H1 (cell line): ENCODE results near the gene SLC5A11. TPM values are rescaled to one million over a fixed set of nuclear protein-coding genes. Genes with fewer than 3 reads are reported as not detected.

Source experiments
- CTCF ChIA-PET: fragments of 300-600 bp; sonication (Branson Sonifier 250); formaldehyde crosslinking; loops from one replicate; lab custom pipeline; 2021; ENCODE audit not compliant: partially characterized antibody; lab: Charles Lee
- POLR2A ChIA-PET: fragments of 300-600 bp; sonication (Branson Sonifier 250); formaldehyde crosslinking; loops from one replicate; lab custom pipeline; 2021; ENCODE audit warnings: inconsistent platforms; ENCODE audit not compliant: partially characterized antibody; lab: Charles Lee
- DNase-seq, 2 experiments: peaks; one replicate each; pipeline versions ENCODE4 v3.0.0 to v3.0.0-alpha.2; 2010 to 2022; ENCODE audit warnings: low spot score in 2 of 2, low read depth in 1 of 2, mixed read lengths in 1 of 2
- FAIRE-seq: peaks from 2 replicates; lab custom pipeline; 2011; peaks lifted over from hg19 to GRCh38; lab: Jason Lieb, UNC
- H2AFZ ChIP-seq: 2 replicates; pipeline ENCODE4 v1.8.1; 2012; ENCODE audit warnings: low read length, inconsistent platforms
- H2AK5ac ChIP-seq: 2 replicates; pipeline ENCODE4 v1.6.1; 2013; ENCODE audit warnings: low read depth, low read length
- H2BK120ac ChIP-seq: replicated peaks from 2 replicates; pipeline ENCODE3; 2013; ENCODE audit warnings: low read depth, low read length, inconsistent platforms
- H2BK12ac ChIP-seq: 2 replicates; pipeline ENCODE4 v1.6.1; 2013; ENCODE audit warnings: low read depth, low read length
- H2BK15ac ChIP-seq: 2 replicates; pipeline ENCODE4 v1.6.1; 2013; ENCODE audit warnings: low read length
- H2BK20ac ChIP-seq: 2 replicates; pipeline ENCODE4 v1.6.1; 2013; ENCODE audit warnings: low read length
- H2BK5ac ChIP-seq: 2 replicates; pipeline ENCODE4 v1.6.1; 2013; ENCODE audit warnings: low read depth, low read length
- H3K14ac ChIP-seq: 2 replicates; pipeline ENCODE4 v1.6.1; 2013; ENCODE audit warnings: inconsistent platforms; ENCODE audit not compliant: insufficient read length
- H3K18ac ChIP-seq: 2 replicates; pipeline ENCODE4 v1.6.1; 2013; ENCODE audit warnings: low read length; ENCODE audit errors: extremely low read depth
- H3K23ac ChIP-seq: 2 replicates; pipeline ENCODE4 v1.6.1; 2013; ENCODE audit warnings: inconsistent platforms; ENCODE audit not compliant: insufficient read length
- H3K23me2 ChIP-seq: 2 replicates; pipeline ENCODE4 v1.6.1; 2013; ENCODE audit warnings: low read depth, low read length
- H3K27ac ChIP-seq: 2 replicates; pipeline ENCODE4 v1.6.1; 2011; ENCODE audit warnings: low read depth, low read length, inconsistent platforms
- H3K27me3 ChIP-seq, 4 experiments: replicated peaks in 1 of 4; 1 replicate in 1 of 4; 2 replicates in 3 of 4; pipeline versions ENCODE4 v1.6.1 to v1.8.1; 2011 to 2013; ENCODE audit warnings: low read length in 3 of 4, mild to moderate bottlenecking in 3 of 4, inconsistent platforms in 2 of 4, mixed read lengths in 2 of 4, moderate library complexity in 1 of 4; ENCODE audit not compliant: control insufficient read depth in 3 of 4, insufficient read depth in 3 of 4; ENCODE audit errors: extremely low read depth in 1 of 4
- H3K36me3 ChIP-seq, 4 experiments: 2 replicates each; pipeline versions ENCODE4 v1.6.1 to v1.8.1; 2011 to 2013; ENCODE audit warnings: mild to moderate bottlenecking in 4 of 4, low read length in 3 of 4, moderate library complexity in 2 of 4, control low read depth in 1 of 4, inconsistent platforms in 1 of 4; ENCODE audit not compliant: insufficient read depth in 4 of 4, control insufficient read depth in 2 of 4
- H3K4ac ChIP-seq: replicated peaks from 2 replicates; pipeline ENCODE3; 2013; ENCODE audit warnings: low read length, low read depth, mixed read lengths, inconsistent platforms; ENCODE audit not compliant: insufficient read length
- H3K4me1 ChIP-seq, 4 experiments: replicated peaks in 1 of 4; 1 replicate in 1 of 4; 2 replicates in 3 of 4; pipeline versions ENCODE4 v1.6.1 to v1.8.1; 2011 to 2013; ENCODE audit warnings: low read length in 3 of 4, inconsistent platforms in 2 of 4, mixed read lengths in 1 of 4; ENCODE audit not compliant: insufficient read depth in 4 of 4, control insufficient read depth in 3 of 4
- H3K4me2 ChIP-seq, 2 experiments: 2 replicates each; pipeline versions ENCODE4 v1.6.1 to v1.8.1; 2011 to 2013; ENCODE audit warnings: low read depth in 2 of 2, low read length in 2 of 2, control low read depth in 1 of 2, inconsistent platforms in 1 of 2, mild to moderate bottlenecking in 1 of 2; ENCODE audit not compliant: insufficient read depth in 1 of 2
- H3K4me3 ChIP-seq, 4 experiments: fragments of 200-600, 300-600 bp in 1 of 4; sonication (generic), shearing (Covaris generic), sonication (Bioruptor Twin) in 1 of 4; 2 replicates each; pipeline versions ENCODE4 v1.5.1 to v1.8.1; 2011 to 2016; ENCODE audit warnings: low read length in 4 of 4, low read depth in 3 of 4, control low read depth in 2 of 4, inconsistent platforms in 2 of 4, mild to moderate bottlenecking in 2 of 4, mixed read lengths in 1 of 4, moderate library complexity in 1 of 4; ENCODE audit not compliant: insufficient read depth in 2 of 4; ENCODE audit errors: extremely low read depth in 1 of 4
- H3K56ac ChIP-seq: replicated peaks from 2 replicates; pipeline ENCODE3; 2013; ENCODE audit warnings: low read depth, mild to moderate bottlenecking, mixed read lengths, low read length, inconsistent platforms; ENCODE audit not compliant: insufficient read length
- H3K79me1 ChIP-seq: 2 replicates; pipeline ENCODE4 v1.6.1; 2013; ENCODE audit warnings: low read depth, low read length, control low read depth
- H3K79me2 ChIP-seq, 2 experiments: 2 replicates each; pipeline versions ENCODE4 v1.6.1 to v1.8.1; 2012 to 2013; ENCODE audit warnings: low read length in 2 of 2, mild to moderate bottlenecking in 2 of 2, inconsistent platforms in 1 of 2; ENCODE audit not compliant: insufficient read depth in 2 of 2, control insufficient read depth in 1 of 2
- H3K9ac ChIP-seq, 4 experiments: replicated peaks in 1 of 4; 1 replicate in 1 of 4; 2 replicates in 3 of 4; pipeline versions ENCODE4 v1.6.1 to v1.8.1; 2011 to 2013; ENCODE audit warnings: low read depth in 3 of 4, low read length in 3 of 4, control low read depth in 2 of 4, mild to moderate bottlenecking in 2 of 4, moderate library complexity in 2 of 4, inconsistent platforms in 1 of 4; ENCODE audit errors: extremely low read depth in 1 of 4
- H3K9me3 ChIP-seq, 2 experiments: 2 replicates each; pipeline versions ENCODE4 v1.6.1 to v1.8.1; 2012 to 2013; ENCODE audit warnings: mild to moderate bottlenecking in 2 of 2, moderate library complexity in 2 of 2, control low read depth in 1 of 2, inconsistent platforms in 1 of 2, low read depth in 1 of 2, low read length in 1 of 2, mixed read lengths in 1 of 2; ENCODE audit not compliant: insufficient read depth in 2 of 2
- H4K20me1 ChIP-seq, 2 experiments: replicated peaks in 1 of 2; 2 replicates each; pipeline versions ENCODE3 to v1.8.1; 2011 to 2013; ENCODE audit warnings: inconsistent platforms in 2 of 2, low read length in 2 of 2, mild to moderate bottlenecking in 1 of 2; ENCODE audit not compliant: insufficient read depth in 2 of 2, control insufficient read depth in 1 of 2
- H4K5ac ChIP-seq: 2 replicates; pipeline ENCODE4 v1.6.1; 2013; ENCODE audit warnings: low read length, low read depth, mixed read lengths, inconsistent platforms; ENCODE audit not compliant: insufficient read length
- H4K8ac ChIP-seq: 2 replicates; pipeline ENCODE4 v1.8.0; 2013; ENCODE audit warnings: mild to moderate bottlenecking, moderate library complexity, low read length, inconsistent platforms; ENCODE audit not compliant: insufficient read depth; ENCODE audit errors: extremely low read depth
- H4K91ac ChIP-seq: replicated peaks from 2 replicates; pipeline ENCODE3; 2013; ENCODE audit warnings: low read length, mixed read lengths, inconsistent platforms; ENCODE audit not compliant: insufficient read length
- CTBP2 ChIP-seq: IDR thresholded peaks from 2 replicates; pipeline ENCODE4 v1.7.0; 2011; ENCODE audit warnings: borderline replicate concordance, mild to moderate bottlenecking, moderate library complexity, mixed read lengths, low read length; ENCODE audit not compliant: insufficient read depth, insufficient read length
- E2F6 ChIP-seq: IDR thresholded peaks from 2 replicates; pipeline ENCODE4 v1.6.1; 2012; ENCODE audit warnings: inconsistent platforms
- EGR1 ChIP-seq: IDR thresholded peaks from 2 replicates; pipeline ENCODE4 v1.6.1; 2011; ENCODE audit warnings: low read depth, low read length, borderline replicate concordance
- SUZ12 ChIP-seq: fragments of 200-600 bp; sonication (generic); IDR thresholded peaks from 2 replicates; pipeline ENCODE4 v1.6.1; 2012; ENCODE audit warnings: mild to moderate bottlenecking, inconsistent platforms, low read length, moderate library complexity, mixed read lengths
- ZNF274 ChIP-seq: IDR thresholded peaks from 2 replicates; pipeline ENCODE4 v1.7.0; 2012; ENCODE audit warnings: low read length, borderline replicate concordance; ENCODE audit errors: extremely low read depth
- WGBS, 2 experiments: shearing (Covaris generic) in 1 of 2; methylation state at CpG; one replicate each; pipeline versions ENCODE4 v1.1.6 to v1.1.7; 2013 to 2015; ENCODE audit warnings: low lambda C conversion rate in 2 of 2, mixed read lengths in 2 of 2, inconsistent platforms in 1 of 2, low coverage in 1 of 2, missing lambda C conversion rate in 1 of 2; ENCODE audit not compliant: insufficient replicate concordance in 2 of 2, insufficient coverage in 1 of 2, insufficient read length in 1 of 2; ENCODE audit errors: extremely low coverage in 1 of 2, missing lambda C conversion rate in 1 of 2; 5-methylcytosine and 5-hydroxymethylcytosine counted together
- long read RNA-seq, 2 experiments: library from RNA in 1 of 2; library from capped mRNA in 1 of 2; stranded (forward); transcript quantifications; one replicate each; pipeline ENCODE4 v2.0.0, GENCODE V29; 2021; ENCODE audit warnings: inconsistent platforms in 1 of 2
- polyA minus RNA-seq, 3 experiments: library from RNA; depleted of rRNA, polyadenylated mRNA; stranded (reverse); fragments of >200 nt; gene quantifications; 1 replicate in 2 of 3; 2 replicates in 1 of 3; pipeline ENCODE4 v1.2.3, GENCODE V29; 2011
- polyA plus RNA-seq, 7 experiments: library from polyadenylated mRNA; depleted of rRNA in 3 of 7; stranded (reverse) in 5 of 7; unstranded in 2 of 7; fragments of >200 nt in 5 of 7; fragments of 200-250 nt in 2 of 7; gene quantifications; 1 replicate in 5 of 7; 2 replicates in 1 of 7; 4 replicates in 1 of 7; pipeline versions ENCODE4 v1.2.1 to v1.2.3, GENCODE V29; 2011 to 2013; ENCODE audit warnings: missing spikeins in 2 of 7, mixed read lengths in 2 of 7
- total RNA-seq: library from RNA; stranded (reverse); fragmentation: NEBNext Ultra II Directional; extraction: Animal tissue kit (Norgen Biotek cat#: 25700); gene quantifications from 2 replicates; pipeline ENCODE4 v1.2.1, GENCODE V29; 2021

Gene SLC5A11, protein sequence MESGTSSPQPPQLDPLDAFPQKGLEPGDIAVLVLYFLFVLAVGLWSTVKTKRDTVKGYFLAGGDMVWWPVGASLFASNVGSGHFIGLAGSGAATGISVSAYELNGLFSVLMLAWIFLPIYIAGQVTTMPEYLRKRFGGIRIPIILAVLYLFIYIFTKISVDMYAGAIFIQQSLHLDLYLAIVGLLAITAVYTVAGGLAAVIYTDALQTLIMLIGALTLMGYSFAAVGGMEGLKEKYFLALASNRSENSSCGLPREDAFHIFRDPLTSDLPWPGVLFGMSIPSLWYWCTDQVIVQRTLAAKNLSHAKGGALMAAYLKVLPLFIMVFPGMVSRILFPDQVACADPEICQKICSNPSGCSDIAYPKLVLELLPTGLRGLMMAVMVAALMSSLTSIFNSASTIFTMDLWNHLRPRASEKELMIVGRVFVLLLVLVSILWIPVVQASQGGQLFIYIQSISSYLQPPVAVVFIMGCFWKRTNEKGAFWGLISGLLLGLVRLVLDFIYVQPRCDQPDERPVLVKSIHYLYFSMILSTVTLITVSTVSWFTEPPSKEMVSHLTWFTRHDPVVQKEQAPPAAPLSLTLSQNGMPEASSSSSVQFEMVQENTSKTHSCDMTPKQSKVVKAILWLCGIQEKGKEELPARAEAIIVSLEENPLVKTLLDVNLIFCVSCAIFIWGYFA
- total RNA-seq (0.26 and 0.36 TPM in 2 replicates), polyA plus RNA-seq (2011; rRNA removed) (0.19 and 0.59 TPM in 2 replicates), polyA minus RNA-seq (2011; rRNA and poly(A)+ RNA removed) (2.0 TPM in 1 of 2 replicates, not detected in the other)
- polyA plus RNA-seq (2011; cell fraction: cytosol; rRNA removed), result 0.17 TPM
- polyA plus RNA-seq (2011; cell fraction: nucleus; rRNA removed), result 0.90 TPM
- polyA plus RNA-seq (2012, experiment 1 of 2), result 0.10 to 0.25 TPM (median 0.18 TPM) in 4 replicates
- polyA plus RNA-seq (2012, experiment 2 of 2), result 0.08 TPM
- 0.10 TPM for polyA plus RNA-seq (2013, experiment 1 of 2)
- 0.09 TPM for polyA plus RNA-seq (2013, experiment 2 of 2)
- polyA minus RNA-seq (2011; cell fraction: cytosol; rRNA and poly(A)+ RNA removed), result not detected
- polyA minus RNA-seq (2011; cell fraction: nucleus; rRNA and poly(A)+ RNA removed), result 0.70 TPM
- long read RNA-seq, experiment 1, result 0 reads
- long read RNA-seq, experiment 2, result 0 reads

- Histone ChIP-seq H2BK120ac (no peak within 1 kb of the TSS), H3K9ac (no peak within 1 kb of the TSS), H3K4me1 (no peaks in the 10 kb centered on the region), H4K91ac (no peak within 1 kb of the TSS), H3K27me3 (no peaks in the 10 kb centered on the region), H2BK20ac (no peak within 1 kb of the TSS), H2BK12ac (no peak within 1 kb of the TSS), H3K23ac (no peak within 1 kb of the TSS), H4K20me1 (no peaks in the 10 kb centered on the region), H3K56ac (no peak within 1 kb of the TSS), H3K79me2 (no peaks in the 10 kb centered on the region), H3K9me3 (no peaks in the 10 kb centered on the region), H4K8ac (no peak within 1 kb of the TSS; the same call in 1 of the 2 replicates), H3K27ac (no peak within 1 kb of the TSS), H3K36me3 (no peaks in the 10 kb centered on the region), H2BK5ac (no peak within 1 kb of the TSS), H4K5ac (no peak within 1 kb of the TSS), H3K4ac (no peak within 1 kb of the TSS), H2BK15ac (no peak within 1 kb of the TSS), H3K18ac (no peak within 1 kb of the TSS), H3K14ac (no peak within 1 kb of the TSS), H2AFZ (no peak within 1 kb of the TSS), H3K79me1 (no peaks in the 10 kb centered on the region), H3K23me2 (no peaks in the 10 kb centered on the region), H2AK5ac (no peak within 1 kb of the TSS), H3K4me3 (no peak within 1 kb of the TSS), H3K4me2 (no peak within 1 kb of the TSS)
- DNase-seq (no peak), FAIRE-seq (no peak)
- WGBS, 2 experiments, result 90% methylated on average over 18 of the region's 21 CpGs; no CpG with 5 or more reads in 1 of the 2 experiments
- ChIA-PET CTCF (interaction anchor here (1.8 to 2.6 kb wide), 2 partner anchors 11 to 61 kb away, joined by 7 to 9 read pairs; no protein-coding TSS in a partner anchor), POLR2A (no interaction called here)
- TF ChIP-seq E2F6 (no peak), ZNF274 (no peak), SUZ12 (no peak), EGR1 (no peak), CTBP2 (no peak)
Measured at GRCh38 chr16:24845726-24846547, at the start of gene SLC5A11. Gene SLC5A11 (plus strand): TSS chr16:24845963. CDS start chr16:24858644, 12,681 bp downstream.
